K562 (cell line): ENCODE measurements around the gene PCGF6. TPM values are rescaled to one million over a fixed set of nuclear protein-coding genes. Genes with fewer than 3 reads are reported as not detected.

ENCODE experiments used
- ATAC-seq: fragments of 200-7000 bp; cut with Tn5 transposase; 3 replicates; pipeline ENCODE4 v1.9.1; 2020; ENCODE audit warnings: moderate library complexity
- BruUV-seq: library from RNA; stranded (reverse); fragments of 400-500 nt; replicated peaks from 2 replicates; lab custom pipeline; 2021; lab: Mats Ljungman, UMichigan
- CTCF ChIA-PET: fragments of 300-600 bp; formaldehyde crosslinking; extraction: SDS; loops from one replicate; lab custom pipeline; 2021; ENCODE audit warnings: low intra/inter-chr PET ratio; lab: Yijun Ruan, JAX
- POLR2A ChIA-PET: fragments of 300-600, 350-650 bp; sonication (Branson Sonifier 250); formaldehyde crosslinking; extraction: SDS; loops from one replicate; lab custom pipeline; 2021; ENCODE audit warnings: antibody characterized with exemption, inconsistent platforms; lab: Yijun Ruan, JAX
- DNase-seq, 4 experiments: peaks; one replicate each; pipeline versions ENCODE4 v3.0.0 to v3.0.0-alpha.2; 2011 to 2018; ENCODE audit warnings: low spot score in 3 of 4, mixed read lengths in 3 of 4; ENCODE audit errors: extremely low read depth in 1 of 4
- FAIRE-seq: peaks from 2 replicates; lab custom pipeline; 2011; peaks lifted over from hg19 to GRCh38; lab: Jason Lieb, UNC
- H2AFZ ChIP-seq: 2 replicates; pipeline ENCODE4 v1.6.0; 2011; ENCODE audit warnings: low read depth, low read length, control low read depth, inconsistent platforms
- H3K27ac ChIP-seq: fragments of 200-600 bp; 3 replicates; pipeline ENCODE4 v1.8.0; 2011; ENCODE audit warnings: low read depth, mild to moderate bottlenecking, control low read depth, inconsistent platforms, low read length, moderate library complexity, mixed read lengths; ENCODE audit errors: extremely low read depth
- H3K27me3 ChIP-seq, 2 experiments: fragments of 300-600 bp in 1 of 2; 2 replicates in 1 of 2; 3 replicates in 1 of 2; pipeline versions ENCODE4 v1.6.0 to v1.8.0; 2011; ENCODE audit warnings: inconsistent platforms in 2 of 2, low read length in 2 of 2, mild to moderate bottlenecking in 1 of 2, mixed read lengths in 1 of 2, moderate library complexity in 1 of 2; ENCODE audit not compliant: control insufficient read depth in 2 of 2, insufficient read depth in 2 of 2
- H3K36me3 ChIP-seq: fragments of 300-600 bp; 3 replicates; pipeline ENCODE4 v1.8.0; 2011; ENCODE audit warnings: mild to moderate bottlenecking, low read length, inconsistent platforms; ENCODE audit not compliant: control insufficient read depth, insufficient read depth
- H3K4me1 ChIP-seq, 2 experiments: fragments of 200-600 bp in 1 of 2; replicated peaks in 1 of 2; 2 replicates in 1 of 2; 3 replicates in 1 of 2; pipeline versions ENCODE4 v1.5.1 to v1.8.0; 2011; ENCODE audit warnings: inconsistent platforms in 2 of 2, low read length in 2 of 2, mild to moderate bottlenecking in 1 of 2, mixed read lengths in 1 of 2, moderate library complexity in 1 of 2; ENCODE audit not compliant: control insufficient read depth in 2 of 2, insufficient read depth in 2 of 2
- H3K4me2 ChIP-seq: 2 replicates; pipeline ENCODE4 v1.6.1; 2011; ENCODE audit warnings: low read length, control low read depth, inconsistent platforms, mixed read lengths; ENCODE audit not compliant: insufficient read depth
- H3K4me3 ChIP-seq: fragments of 200-600 bp; sonication (generic), shearing (Covaris generic); 2 replicates; pipeline ENCODE4 v1.5.1; 2016; ENCODE audit warnings: control low read depth, inconsistent platforms
- H3K79me2 ChIP-seq: fragments of 200-600 bp; 3 replicates; pipeline ENCODE4 v1.8.0; 2011; ENCODE audit warnings: low read length, inconsistent platforms; ENCODE audit not compliant: control insufficient read depth, insufficient read depth
- H3K9ac ChIP-seq, 2 experiments: 2 replicates each; pipeline versions ENCODE4 v1.6.0 to v1.6.1; 2011; ENCODE audit warnings: low read depth in 2 of 2, low read length in 2 of 2, control low read depth in 1 of 2, inconsistent platforms in 1 of 2, mild to moderate bottlenecking in 1 of 2, mixed read lengths in 1 of 2; ENCODE audit not compliant: insufficient read depth in 1 of 2
- H3K9me1 ChIP-seq: one replicate; pipeline ENCODE4 v1.6.0; 2011; ENCODE audit warnings: inconsistent platforms, mild to moderate bottlenecking, low read length, moderate library complexity; ENCODE audit not compliant: control insufficient read depth, insufficient read depth
- H3K9me3 ChIP-seq: replicated peaks from 2 replicates; pipeline ENCODE4 v1.5.1; 2011; ENCODE audit warnings: low read depth, low read length, inconsistent platforms; ENCODE audit not compliant: control insufficient read depth, insufficient read depth
- H4K20me1 ChIP-seq: replicated peaks from 2 replicates; pipeline ENCODE4 v1.6.1; 2011; ENCODE audit warnings: low read length, inconsistent platforms, mixed read lengths; ENCODE audit not compliant: control insufficient read depth, insufficient read depth
- BRF1 ChIP-seq: IDR thresholded peaks from 3 replicates; pipeline ENCODE4 v1.6.1; 2011; ENCODE audit warnings: borderline replicate concordance, mild to moderate bottlenecking; ENCODE audit not compliant: insufficient read length; ENCODE audit errors: extremely low read depth
- CHD4 ChIP-seq: fragments of 200-600 bp; sonication (generic); IDR thresholded peaks from 3 replicates; pipeline ENCODE4 v1.6.1; 2012; ENCODE audit warnings: low read depth, mild to moderate bottlenecking, mixed read lengths, low read length, inconsistent platforms; ENCODE audit not compliant: insufficient read depth, insufficient replicate concordance, poor library complexity, severe bottlenecking
- DIDO1 ChIP-seq: fragments of 450-650 bp; IDR thresholded peaks from 2 replicates; pipeline ENCODE4 v1.6.1; 2016; ENCODE audit warnings: low read depth, missing biosample characterization, missing genetic modification characterization
- ELF2 ChIP-seq: fragments of 250-450 bp; sonication (Bioruptor Pico); IDR thresholded peaks from 2 replicates; pipeline ENCODE4 v1.5.0; 2021; ENCODE audit warnings: mild to moderate bottlenecking
- HINFP ChIP-seq: fragments of 450-650 bp; conservative IDR thresholded peaks from 2 replicates; pipeline ENCODE4 v1.6.1; 2016; ENCODE audit warnings: missing genetic modification characterization, low read depth, mild to moderate bottlenecking, control low read depth, missing compliant biosample characterization
- MITF ChIP-seq: IDR thresholded peaks from 2 replicates; pipeline ENCODE4 v1.6.1; 2014; ENCODE audit warnings: antibody characterized with exemption
- STAT6 ChIP-seq: sonication (generic); formaldehyde crosslinking; IDR thresholded peaks from 2 replicates; pipeline ENCODE4 v1.8.1; 2023; ENCODE audit warnings: mild to moderate bottlenecking, missing genetic modification reagents
- ZC3H4 ChIP-seq: sonication (generic); formaldehyde crosslinking; IDR thresholded peaks from 2 replicates; pipeline ENCODE4 v1.9.0; 2021; ENCODE audit warnings: missing genetic modification reagents, borderline replicate concordance
- WGBS: fragments of 100-300 bp; shearing (Covaris generic); methylation state at CpG from one replicate; pipeline ENCODE4 v1.1.6; 2016; ENCODE audit warnings: low coverage, mixed read lengths; ENCODE audit not compliant: insufficient coverage; ENCODE audit errors: missing lambda C conversion rate; 5-methylcytosine and 5-hydroxymethylcytosine counted together
- in situ Hi-C: fragments of 300-500 bp; cut with MboI; formaldehyde crosslinking; loops from 4 replicates; pipeline ENCODE4 v1.15.0; 2018; ENCODE audit warnings: inconsistent platforms, mixed read lengths
- intact Hi-C: fragments of 100-400 bp; cut with micrococcal nuclease; formaldehyde crosslinking; loops from 2 replicates; pipeline ENCODE4 v1.14.2; 2022
- polyA plus RNA-seq, 8 experiments: library from polyadenylated mRNA; depleted of rRNA in 4 of 8; stranded (reverse) in 5 of 8; unstranded in 3 of 8; fragments of >200 nt; fragmentation: Nextera tagmentation in 2 of 8; fragmentation: Illumina TruSeq in 1 of 8; extraction: Ambion mirVana in 2 of 8; extraction: Trizol in 1 of 8; gene quantifications; 2 replicates each; pipeline versions ENCODE4 v1.2.1 to v1.2.3, GENCODE V29; 2011 to 2014; ENCODE audit warnings: inconsistent platforms in 1 of 8, missing spikeins in 1 of 8
- total RNA-seq, 7 experiments: library from RNA; depleted of rRNA in 6 of 7; stranded (reverse); fragments of >200 nt in 6 of 7; fragmentation: Illumina TruSeq in 2 of 7; extraction: Trizol in 2 of 7; gene quantifications; 2 replicates each; pipeline versions ENCODE4 v1.2.1 to v1.2.3, GENCODE V29; 2011 to 2021; ENCODE audit warnings: low replicate concordance in 1 of 7

Gene PCGF6
- total and polyA plus RNA-seq, 9 of the 15 experiments (the other 6 are each of a cell fraction or from before 2014, with no cell fraction given), result 8.4 to 24.6 (median 20.6) TPM

- TF ChIP-seq BRF1, result no peak
Observed at GRCh38 chr10:103262229-103262628, 88.7 kb downstream of the PCGF6 start (continued).

- Histone ChIP-seq H3K4me2 (no peak overlapping the region), H3K79me2 (no peaks in the 10 kb centered on the region), H3K9me1 (no peaks in the 10 kb centered on the region), H3K27me3 (no peaks in the 10 kb centered on the region), H4K20me1 (no peaks in the 10 kb centered on the region), H2AFZ (no peak overlapping the region), H3K4me3 (no peak overlapping the region), H3K9me3 (no peaks in the 10 kb centered on the region), H3K4me1 (no peaks in the 10 kb centered on the region), H3K36me3 (no peaks in the 10 kb centered on the region), H3K9ac (no peak overlapping the region), H3K27ac (no peak overlapping the region)
- no TSS peak for BruUV-seq
- TF ChIP-seq HINFP (tag) (no peak), STAT6 (CRISPR knock-in tag) (no peak), ELF2 (CRISPR knock-in tag) (no peak), DIDO1 (tag) (no peak), MITF (no peak), ZC3H4 (no peak), CHD4 (no peak)
- ChIA-PET CTCF (no interaction called here), POLR2A (no interaction called here)
- ATAC-seq, result no peak
- WGBS, result 8% methylated on average over 4 of the region's 5 CpGs
- FAIRE-seq, result no peak
- intact Hi-C loops, result no loop called here
- DNase-seq, result no peak
- in situ Hi-C loops, result no loop called here
Observed at GRCh38 chr10:103259989-103260388, 91.0 kb downstream of the PCGF6 start.
